HepG2 (cell line): ENCODE results near the gene LCN1.

Source experiments
- ATF3 ChIP-seq: sonication (generic); formaldehyde crosslinking; IDR thresholded peaks from 2 replicates; pipeline ENCODE4 v1.4.0; 2020; ENCODE audit warnings: missing genetic modification reagents
- DRAP1 ChIP-seq: IDR thresholded peaks from 2 replicates; pipeline ENCODE4 v1.6.1; 2016; ENCODE audit warnings: missing genetic modification reagents, missing compliant biosample characterization
- ETV6 ChIP-seq: sonication (generic); formaldehyde crosslinking; conservative IDR thresholded peaks from 2 replicates; pipeline ENCODE4 v1.4.0; 2020; ENCODE audit warnings: missing genetic modification reagents
- JUND ChIP-seq: sonication (generic); formaldehyde crosslinking; IDR thresholded peaks from 2 replicates; pipeline ENCODE4 v1.8.0; 2022; ENCODE audit warnings: mild to moderate bottlenecking, missing genetic modification reagents
- MXD1 ChIP-seq: sonication (generic); formaldehyde crosslinking; IDR thresholded peaks from 2 replicates; pipeline ENCODE4 v1.4.0; 2020; ENCODE audit warnings: mild to moderate bottlenecking, missing genetic modification reagents
- MYNN ChIP-seq: sonication (generic); formaldehyde crosslinking; IDR thresholded peaks from 2 replicates; pipeline ENCODE4 v1.4.0; 2020; ENCODE audit warnings: mild to moderate bottlenecking, low read depth, missing genetic modification reagents
- ZNF639 ChIP-seq: conservative IDR thresholded peaks from 2 replicates; pipeline ENCODE4 v1.6.1; 2018; ENCODE audit warnings: missing genetic modification reagents
- ZZZ3 ChIP-seq: sonication (generic); formaldehyde crosslinking; IDR thresholded peaks from 2 replicates; pipeline ENCODE4 v1.4.0; 2020; ENCODE audit warnings: missing genetic modification reagents, mild to moderate bottlenecking, borderline replicate concordance

GRCh38 chr9:135519179-135519971 lies 1.9 kb upstream of the LCN1 start:
- no peak for TF ChIP-seq ZNF639
- no peak for TF ChIP-seq ATF3 (CRISPR knock-in tag)
- TF ChIP-seq MXD1, result no peak
- no peak for TF ChIP-seq ZZZ3 (CRISPR knock-in tag)
- no peak for TF ChIP-seq MYNN (CRISPR knock-in tag)
- no peak for TF ChIP-seq DRAP1 (CRISPR knock-in tag)
- TF ChIP-seq JUND (CRISPR knock-in tag), result no peak
- no peak for TF ChIP-seq ETV6 (CRISPR knock-in tag)
